Measurements from ENCODE around the gene LIMS1.
A peak's percentile ranks its signal among the peaks of the same experiment; 100 is the strongest.
"Not testable (repeated sequence)": the region's sequence is repeated elsewhere in the genome, so short reads cannot be mapped to it uniquely, and the experiment has no call there.

LIMS1 gene

GRCh38 chr2:108637304-108637669 lies 103.0 kb downstream of the LIMS1 start:
- no peak for DNase-seq

GRCh38 chr2:108640731-108641130 lies 106.5 kb downstream of the LIMS1 start:
- DNase-seq, result no peak

DNA sequence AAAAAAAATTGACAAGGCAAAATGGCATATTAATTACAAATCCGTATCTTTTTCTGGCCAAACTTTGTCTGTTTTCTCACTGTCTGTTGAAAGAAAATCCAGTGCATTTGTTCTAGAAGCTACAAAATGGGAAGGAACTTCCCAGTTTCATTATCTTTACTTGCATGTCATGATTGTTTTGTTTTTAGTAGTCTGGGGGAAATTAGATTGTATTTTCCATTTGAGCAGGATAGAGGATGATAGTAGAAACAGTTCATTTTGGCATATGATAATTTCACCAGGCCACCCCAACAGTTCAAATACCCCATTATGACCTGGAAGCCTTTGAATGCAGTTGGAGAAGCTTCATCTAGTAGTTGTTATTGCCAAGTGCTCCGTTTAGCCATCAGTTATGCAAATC lies 107.5 kb downstream of the LIMS1 start:
- DNase-seq, result no peak

GRCh38 chr2:108643261-108643849 lies 109.1 kb downstream of the LIMS1 start:
- DNase-seq, result no peak

DNA sequence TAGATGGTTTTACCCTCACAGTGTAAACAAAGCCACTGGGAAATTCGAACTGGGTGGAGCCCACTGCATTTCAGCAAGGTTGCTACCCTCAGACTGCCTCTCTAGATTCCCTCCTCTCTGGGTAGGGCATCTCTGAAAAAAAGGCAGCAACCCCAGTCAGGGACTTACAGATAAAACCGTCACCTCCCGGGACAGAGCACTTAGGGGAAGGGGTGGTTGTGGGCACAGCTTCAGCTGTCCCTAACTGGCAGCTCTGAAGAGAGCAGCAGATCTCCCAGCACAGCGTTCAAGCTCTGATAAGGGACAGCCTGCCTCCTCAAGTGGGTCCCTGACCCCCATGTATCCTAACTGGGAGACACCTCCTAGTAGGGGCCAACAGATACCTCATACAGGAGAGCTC lies 109.6 kb downstream of the LIMS1 start:
- not testable (repeated sequence) for DNase-seq

GRCh38 chr2:108644446-108644845 lies 110.2 kb downstream of the LIMS1 start:
- DNase-seq, result not testable (repeated sequence)

DNA sequence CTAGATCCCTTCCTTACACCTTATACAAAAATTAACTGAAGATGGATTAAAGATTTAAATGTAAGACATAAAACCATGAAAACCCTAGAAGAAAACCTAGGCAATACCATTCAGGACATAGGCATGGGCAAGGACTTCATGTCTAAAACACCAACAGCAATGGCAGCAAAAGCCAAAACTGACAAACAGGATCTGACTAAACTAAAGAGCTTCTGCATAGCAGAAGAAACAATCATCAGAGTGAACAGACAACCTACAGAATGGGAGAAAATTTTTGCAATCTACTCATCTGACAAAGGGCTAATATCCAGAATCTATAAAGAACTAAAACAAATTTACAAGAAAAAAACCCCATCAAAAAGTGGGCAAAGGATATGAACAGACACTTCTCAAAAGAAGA lies 114.5 kb downstream of the LIMS1 start:
- DNase-seq, result not testable (repeated sequence)

DNA sequence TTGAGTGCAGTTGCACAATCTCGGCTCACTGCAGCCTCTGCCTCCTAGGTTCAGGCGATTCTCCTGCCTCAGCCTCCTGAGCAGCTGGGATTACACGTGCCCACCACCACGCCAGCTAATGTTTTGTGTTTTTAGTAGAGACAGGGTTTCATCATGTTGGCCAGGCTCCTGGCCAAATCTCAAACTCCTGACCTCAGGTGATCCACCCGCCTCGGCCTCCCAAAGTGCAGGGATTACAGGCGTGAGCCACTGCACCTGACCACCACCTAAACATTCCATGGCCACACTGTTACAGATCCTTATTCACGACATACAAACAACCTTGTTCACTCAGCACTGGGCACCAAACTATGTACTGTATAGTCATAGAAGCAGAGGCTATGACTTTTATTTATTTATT lies 116.2 kb downstream of the LIMS1 start:
- not testable (repeated sequence) for DNase-seq

DNA sequence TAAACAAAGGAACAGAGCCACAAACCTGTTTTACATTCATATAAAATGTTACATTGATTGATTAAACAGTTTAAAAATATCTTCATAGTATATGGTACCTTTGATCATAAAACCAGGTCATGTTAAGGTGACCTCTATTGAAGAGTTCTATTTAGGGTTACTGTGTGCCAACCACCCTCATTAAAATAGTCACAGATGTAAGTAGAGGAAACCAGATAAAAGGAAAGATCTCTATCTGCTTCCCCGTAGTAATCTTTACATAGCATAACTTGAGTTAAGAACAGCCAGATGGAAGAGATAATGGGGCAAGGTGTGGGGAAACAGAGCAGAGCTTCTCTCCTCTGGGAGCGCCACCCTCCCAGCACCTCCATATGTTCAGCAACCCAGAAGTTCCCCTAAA lies 117.2 kb downstream of the LIMS1 start:
- not testable (repeated sequence) for DNase-seq

DNA sequence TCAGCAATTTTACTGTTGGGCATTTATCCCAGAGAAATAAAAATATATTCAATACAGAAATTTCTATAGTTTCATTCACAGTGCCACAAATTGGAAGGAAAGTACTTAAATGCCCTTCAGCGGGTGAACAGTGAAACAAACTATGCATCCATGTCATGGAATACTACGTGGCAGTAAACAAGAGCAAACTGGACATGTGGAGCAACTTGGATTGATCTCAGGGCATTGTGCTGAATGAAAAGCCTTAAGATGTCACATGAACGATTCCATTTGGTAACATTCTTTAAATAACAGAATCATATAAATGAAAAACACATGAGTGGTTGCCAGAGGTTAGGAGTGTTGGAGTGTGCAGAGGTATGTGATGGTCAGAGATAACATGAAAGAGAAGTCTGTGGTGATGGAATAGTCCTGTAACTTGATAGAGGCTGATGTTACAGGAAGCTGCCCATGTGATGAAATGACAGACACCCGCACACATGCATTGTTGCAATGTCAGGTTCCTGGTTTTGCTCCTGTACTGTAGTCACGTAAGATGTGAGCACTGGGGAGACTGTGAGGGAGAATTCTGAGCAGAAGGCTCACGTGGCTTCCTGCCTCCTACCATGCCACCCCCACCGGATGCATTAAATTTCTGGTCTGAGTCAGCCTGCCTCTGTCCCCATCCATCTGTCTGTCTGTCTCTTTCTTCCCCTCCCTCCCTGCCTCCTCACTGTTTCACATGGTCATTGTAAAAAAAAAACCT lies 118.1 kb downstream of the LIMS1 start:
- peak; percentile 43 for DNase-seq

DNA sequence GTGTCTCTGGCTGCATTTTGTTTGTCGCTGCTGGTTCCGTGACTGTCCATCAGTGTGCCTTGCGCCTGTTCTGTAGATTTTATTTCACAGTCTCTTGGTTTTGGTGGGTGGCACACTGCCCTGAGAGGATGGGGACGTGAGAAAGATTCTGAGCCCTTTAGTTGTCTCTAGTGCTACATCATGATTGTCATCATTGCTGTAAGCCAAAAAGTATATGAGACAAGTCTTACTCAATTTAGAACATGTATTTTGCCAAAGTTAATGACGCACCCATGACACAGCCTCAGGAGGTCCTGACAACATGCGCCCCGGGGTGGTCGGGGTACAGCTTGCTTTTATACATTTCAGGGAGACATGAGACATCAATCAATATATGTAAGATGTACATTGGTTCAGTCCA lies 119.2 kb downstream of the LIMS1 start:
- DNase-seq, result not testable (repeated sequence)

DNA sequence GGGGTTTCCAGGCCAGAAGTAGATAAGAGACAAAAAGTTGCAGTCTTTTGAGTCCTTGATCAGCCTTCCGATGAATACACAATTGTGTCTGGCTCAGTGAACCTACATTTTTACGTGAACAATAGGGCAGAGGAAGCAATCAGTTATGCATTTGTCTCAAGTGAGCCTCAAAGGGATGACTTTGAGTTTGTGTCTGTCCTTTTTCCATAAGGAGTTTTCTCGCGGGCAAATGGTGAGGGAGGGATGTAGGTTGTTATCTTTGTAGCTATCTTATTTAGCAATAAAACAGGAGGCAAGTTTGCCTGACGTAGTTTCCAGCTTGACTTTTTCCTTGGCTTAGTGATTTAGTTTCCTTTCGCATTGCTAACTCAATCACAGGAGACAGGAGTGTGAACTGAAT lies 119.6 kb downstream of the LIMS1 start:
- DNase-seq, result not testable (repeated sequence)

DNA sequence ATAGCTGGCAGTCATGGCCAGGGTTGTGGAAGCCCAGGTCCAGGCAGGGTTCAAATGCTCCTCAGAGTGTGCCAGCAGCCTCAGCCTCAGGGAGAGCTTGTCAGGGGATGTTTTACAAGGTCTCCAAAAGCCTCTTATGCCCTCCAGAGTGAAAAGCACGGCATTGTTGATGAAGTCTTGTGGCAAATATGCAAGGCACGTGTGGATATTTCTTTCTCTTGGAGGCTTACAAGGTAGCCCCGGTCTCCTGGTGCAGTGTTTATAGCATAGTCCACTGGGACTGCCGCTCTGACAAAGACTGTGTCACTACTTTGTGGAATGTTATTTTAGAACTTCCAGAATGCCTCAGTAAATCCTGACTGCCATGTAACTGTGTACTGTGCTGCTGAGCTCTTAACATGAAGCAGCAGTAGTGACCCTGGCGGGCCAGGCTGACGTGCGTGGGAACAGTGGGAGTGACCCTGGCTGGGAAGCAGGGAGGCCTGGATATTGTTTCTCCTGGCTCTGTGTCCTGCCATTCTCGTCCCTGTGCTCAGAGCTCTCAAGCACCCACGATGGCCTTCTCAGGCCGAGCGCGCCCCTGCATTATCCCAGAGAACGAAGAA lies 120.4 kb downstream of the LIMS1 start:
- not testable (repeated sequence) for DNase-seq

DNA sequence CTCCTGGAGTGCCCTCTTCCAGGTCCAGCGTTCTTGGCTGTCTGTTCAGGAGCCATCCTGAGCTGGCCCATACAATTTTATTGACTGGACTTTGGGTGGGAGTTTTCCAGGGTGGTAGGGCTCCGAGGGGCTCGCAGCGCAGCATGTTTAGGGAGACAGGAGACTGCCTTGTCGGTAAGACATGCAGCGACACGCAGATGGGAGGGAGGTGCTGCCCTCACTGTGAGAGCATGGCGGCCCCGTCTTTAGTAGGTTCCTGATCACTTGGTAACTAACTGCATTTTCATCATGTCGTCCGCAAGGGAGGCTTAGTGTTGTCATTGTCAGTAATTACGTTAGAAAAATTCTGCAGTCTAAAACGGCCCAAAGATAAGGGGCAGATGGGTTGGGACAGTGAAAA lies 121.0 kb downstream of the LIMS1 start:
- DNase-seq, result not testable (repeated sequence)

DNA sequence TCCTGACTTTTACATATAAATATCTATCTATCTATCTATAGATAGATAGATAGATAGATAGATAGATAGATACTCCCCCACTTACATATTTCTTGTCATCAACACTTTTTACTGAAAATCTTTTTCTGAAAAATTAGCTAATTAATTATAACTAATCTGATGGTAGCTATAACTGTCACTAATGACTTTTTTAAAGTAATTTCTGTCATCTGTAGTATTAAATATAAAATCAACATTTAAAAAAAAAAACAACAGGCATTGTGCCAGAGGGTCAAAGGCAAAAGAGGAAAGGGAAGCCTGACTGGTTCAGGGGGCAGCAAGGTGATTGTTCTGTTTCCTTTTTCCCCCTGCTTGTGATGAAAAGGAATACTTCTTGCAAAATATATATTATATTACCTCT lies 122.0 kb downstream of the LIMS1 start:
- DNase-seq, result not testable (repeated sequence)

GRCh38 chr2:108657517-108657916 lies 123.2 kb downstream of the LIMS1 start:
- DNase-seq, result not testable (repeated sequence)

GRCh38 chr2:108658553-108658952 lies 124.3 kb downstream of the LIMS1 start:
- not testable (repeated sequence) for DNase-seq

GRCh38 chr2:108661493-108661892 lies 127.2 kb downstream of the LIMS1 start:
- DNase-seq, result not testable (repeated sequence)

- DNase-seq, result not testable (repeated sequence)
Observed at GRCh38 chr2:108662207-108662612, 127.9 kb downstream of the LIMS1 start.

- not testable (repeated sequence) for DNase-seq
Observed at GRCh38 chr2:108663346-108663745, 129.1 kb downstream of the LIMS1 start.

DNA sequence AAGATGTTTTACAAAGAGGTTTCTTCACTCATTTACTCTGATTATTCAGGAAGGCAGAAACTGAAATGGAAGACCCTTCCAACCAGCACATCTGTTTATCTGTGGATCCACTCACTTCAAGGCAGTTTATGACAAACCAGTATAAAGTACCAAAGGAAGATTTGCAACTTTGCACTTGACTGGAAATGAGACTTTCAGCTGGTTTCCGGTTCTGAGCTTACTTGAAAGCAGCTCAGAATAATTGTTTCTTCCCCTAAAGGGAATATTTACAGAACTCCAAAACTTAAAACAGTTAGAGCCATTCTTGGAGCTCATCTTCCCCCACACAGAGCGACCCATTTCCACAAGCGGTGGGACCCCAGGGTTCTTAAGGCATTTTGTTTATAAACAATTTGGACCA lies 129.8 kb downstream of the LIMS1 start:
- not testable (repeated sequence) for DNase-seq

DNA sequence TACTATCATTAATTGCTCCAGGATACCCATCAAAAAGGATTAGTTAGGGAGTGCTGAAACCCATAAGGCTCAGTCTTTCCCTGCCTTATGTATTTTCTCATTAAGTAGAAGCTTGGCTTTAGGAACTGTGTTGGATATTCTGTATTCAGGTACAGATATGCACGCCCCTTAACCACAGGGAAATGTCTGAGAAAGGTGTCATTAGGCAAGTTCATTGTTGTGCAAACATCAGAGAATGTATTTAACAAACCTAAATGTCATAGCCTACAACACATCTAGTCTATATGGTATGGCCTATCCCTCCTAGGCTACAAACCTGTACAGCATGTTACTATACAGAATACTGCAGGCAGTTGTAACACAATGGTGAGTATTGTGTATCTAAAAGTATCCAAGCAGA lies 130.7 kb downstream of the LIMS1 start:
- DNase-seq, result not testable (repeated sequence)

GRCh38 chr2:108665975-108666374 lies 131.7 kb downstream of the LIMS1 start:
- DNase-seq, result not testable (repeated sequence)

DNA sequence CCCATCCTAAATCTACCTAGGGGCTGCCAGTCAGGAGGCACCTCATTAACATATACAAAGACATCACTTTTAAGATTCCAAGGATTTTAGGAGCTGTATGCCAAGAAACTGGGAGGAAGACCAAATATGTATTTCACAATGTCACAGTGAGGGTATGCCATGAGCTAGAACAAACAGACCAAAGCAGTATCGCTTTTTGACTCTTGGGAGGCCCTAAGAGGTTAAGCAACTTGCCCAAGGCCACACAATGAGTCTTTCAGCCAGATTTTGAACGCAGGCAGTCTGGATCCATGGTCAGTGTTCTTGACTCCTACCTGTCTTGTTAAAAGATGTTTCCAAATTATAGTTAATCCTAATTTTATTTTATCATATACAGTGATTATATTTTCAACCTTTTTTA lies 132.9 kb downstream of the LIMS1 start:
- DNase-seq, result not testable (repeated sequence)

Data from stimulated activated naive CD4-positive, alpha-beta T cell treated with Interleukin-2 at 50 U/mL for 16 hours (primary cell).